Fibroblast of the aortic adventitia (primary cell): ENCODE data around the gene CACNA2D3. TPM values are rescaled to one million over a fixed set of nuclear protein-coding genes. Genes with fewer than 3 reads are reported as not detected.

Source experiments
- DNase-seq: peaks from one replicate; pipeline ENCODE4 v3.0.0-alpha.2; 2010; ENCODE audit warnings: low read depth
- H3K4me3 ChIP-seq: 2 replicates; pipeline ENCODE4 v1.5.1; 2011; ENCODE audit warnings: low read depth, mild to moderate bottlenecking, control low read depth, low read length, moderate library complexity
- CTCF ChIP-seq: IDR thresholded peaks from 2 replicates; pipeline ENCODE4 v1.5.1; 2011; ENCODE audit warnings: mild to moderate bottlenecking, low read length, control low read depth, inconsistent platforms; ENCODE audit not compliant: insufficient read depth
- total RNA-seq: library from RNA; depleted of rRNA; stranded (reverse); fragments of >200 nt; gene quantifications from 2 replicates; pipeline ENCODE4 v1.2.3, GENCODE V29; 2012; ENCODE audit warnings: low replicate concordance

Gene CACNA2D3
- total RNA-seq, 1 donor = 0.45 TPM

- TF ChIP-seq CTCF = no peak
- no peak for DNase-seq
- H3K4me3 ChIP-seq = no peak overlapping the region
Observed at GRCh38 chr3:54257125-54257720, 134.9 kb downstream of the CACNA2D3 start.

- H3K4me3 ChIP-seq = no peak overlapping the region
- no peak for TF ChIP-seq CTCF
- no peak for DNase-seq
Observed at GRCh38 chr3:54259636-54260035, 137.3 kb downstream of the CACNA2D3 start.

GRCh38 chr3:54261141-54261540 lies 138.8 kb downstream of the CACNA2D3 start:
- DNase-seq = no peak
- H3K4me3 ChIP-seq = no peak overlapping the region
- TF ChIP-seq CTCF = no peak

GRCh38 chr3:54262541-54262940 lies 140.2 kb downstream of the CACNA2D3 start:
- no peak overlapping the region for H3K4me3 ChIP-seq
- DNase-seq = no peak
- no peak for TF ChIP-seq CTCF

- no peak for TF ChIP-seq CTCF
- DNase-seq = no peak
- no peak overlapping the region for H3K4me3 ChIP-seq
Observed at GRCh38 chr3:54262946-54263345, 140.6 kb downstream of the CACNA2D3 start.

GRCh38 chr3:54264050-54264449 lies 141.7 kb downstream of the CACNA2D3 start:
- H3K4me3 ChIP-seq = no peak overlapping the region
- TF ChIP-seq CTCF = no peak
- DNase-seq = no peak
